Measurements from ENCODE around the gene XBP1.
"Not testable (repeated sequence)": the region's sequence is repeated elsewhere in the genome, so short reads cannot be mapped to it uniquely, and the experiment has no call there.

Gene XBP1

GRCh38 chr22:28817919-28818859 is 17.8 kb upstream of the XBP1 start:
- no peak for DNase-seq (ENCODE audit: low read depth)

GRCh38 chr22:28817064-28817463 is 16.7 kb upstream of the XBP1 start:
- no peak for DNase-seq (ENCODE audit: low read depth)

GRCh38 chr22:28815729-28816128 is 15.4 kb upstream of the XBP1 start:
- DNase-seq (ENCODE audit: low read depth): no peak

- no peak for DNase-seq (ENCODE audit: low read depth)
Observed at GRCh38 chr22:28815111-28815510, 14.7 kb upstream of the XBP1 start.

- DNase-seq (ENCODE audit: low read depth): no peak
Observed at GRCh38 chr22:28813772-28814518, 13.6 kb upstream of the XBP1 start.

GRCh38 chr22:28812516-28812915 is 12.1 kb upstream of the XBP1 start:
- no peak for DNase-seq (ENCODE audit: low read depth)

- DNase-seq (ENCODE audit: low read depth): peak; percentile 12
Observed at GRCh38 chr22:28810821-28811491, 10.6 kb upstream of the XBP1 start.

GRCh38 chr22:28808716-28809355 is 8.5 kb upstream of the XBP1 start:
- no peak for DNase-seq (ENCODE audit: low read depth)

- DNase-seq (ENCODE audit: low read depth): not testable (repeated sequence)
Observed at GRCh38 chr22:28805426-28805825, 5.1 kb upstream of the XBP1 start.

GRCh38 chr22:28802595-28803123 is 2.3 kb upstream of the XBP1 start:
- no peak for DNase-seq (ENCODE audit: low read depth)

- no peak for DNase-seq (ENCODE audit: low read depth)
Observed at GRCh38 chr22:28801845-28802594, 1.7 kb upstream of the XBP1 start.

GRCh38 chr22:28799606-28800307 is 612 bp downstream of the XBP1 start:
- no peak for DNase-seq (ENCODE audit: low read depth)

GRCh38 chr22:28798810-28799605 is 1.4 kb downstream of the XBP1 start:
- peak; percentile 24 for DNase-seq (ENCODE audit: low read depth)

- no peak for DNase-seq (ENCODE audit: low read depth)
Observed at GRCh38 chr22:28795932-28796856, 4.2 kb downstream of the XBP1 start.

GRCh38 chr22:28795071-28795693 is 5.2 kb downstream of the XBP1 start:
- no peak for DNase-seq (ENCODE audit: low read depth)

GRCh38 chr22:28793976-28794584 is 6.3 kb downstream of the XBP1 start:
- DNase-seq (ENCODE audit: low read depth): no peak

Data from stimulated activated CD4-positive, alpha-beta T cell treated with anti-CD3 and anti-CD28 coated beads, Interleukin-2, amount 100 ng/mL, for 4 hours (primary cell).